Epithelial cell of esophagus (primary cell): ENCODE data around the gene MSANTD3.
A peak's percentile ranks its signal among the peaks of the same experiment; 100 is the strongest.

Experiments used
- DNase-seq: peaks from one replicate; pipeline ENCODE4 v3.0.0; 2010; ENCODE audit warnings: low read depth
- H3K4me3 ChIP-seq: 2 replicates; pipeline ENCODE4 v1.5.1; 2011; ENCODE audit warnings: mild to moderate bottlenecking, low read length, control low read depth
- TF ChIP-seq, protein P1 (sequence below): IDR thresholded peaks from 2 replicates; pipeline ENCODE4 v1.5.1; 2011; ENCODE audit warnings: low read depth, mild to moderate bottlenecking, low read length, control low read depth, inconsistent platforms; ENCODE audit not compliant: insufficient read depth; ENCODE audit errors: missing control alignments

The MSANTD3 gene

DNA sequence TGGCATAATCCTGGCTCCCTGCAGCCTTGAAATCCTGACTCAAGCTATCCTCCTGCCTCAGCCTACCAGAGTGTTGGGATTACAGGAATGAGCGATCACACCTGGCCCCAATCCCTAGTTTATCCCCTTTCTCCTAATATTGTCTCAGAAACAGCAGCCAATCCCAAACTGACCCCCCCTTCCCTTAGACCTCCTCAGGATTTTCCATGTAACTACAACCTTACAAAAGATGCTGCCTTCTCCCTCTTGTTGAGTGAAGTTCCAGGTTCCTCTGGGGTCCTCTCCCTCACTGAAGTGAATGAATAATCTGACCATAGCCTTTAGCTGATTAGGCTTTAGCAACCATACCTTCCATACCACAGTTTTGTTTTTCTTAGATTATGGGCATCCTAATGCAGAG, 25.9 kb upstream of the MSANTD3 start:
- no peak overlapping the region for H3K4me3 ChIP-seq
- no peak for DNase-seq
- TF ChIP-seq, protein P1, sequence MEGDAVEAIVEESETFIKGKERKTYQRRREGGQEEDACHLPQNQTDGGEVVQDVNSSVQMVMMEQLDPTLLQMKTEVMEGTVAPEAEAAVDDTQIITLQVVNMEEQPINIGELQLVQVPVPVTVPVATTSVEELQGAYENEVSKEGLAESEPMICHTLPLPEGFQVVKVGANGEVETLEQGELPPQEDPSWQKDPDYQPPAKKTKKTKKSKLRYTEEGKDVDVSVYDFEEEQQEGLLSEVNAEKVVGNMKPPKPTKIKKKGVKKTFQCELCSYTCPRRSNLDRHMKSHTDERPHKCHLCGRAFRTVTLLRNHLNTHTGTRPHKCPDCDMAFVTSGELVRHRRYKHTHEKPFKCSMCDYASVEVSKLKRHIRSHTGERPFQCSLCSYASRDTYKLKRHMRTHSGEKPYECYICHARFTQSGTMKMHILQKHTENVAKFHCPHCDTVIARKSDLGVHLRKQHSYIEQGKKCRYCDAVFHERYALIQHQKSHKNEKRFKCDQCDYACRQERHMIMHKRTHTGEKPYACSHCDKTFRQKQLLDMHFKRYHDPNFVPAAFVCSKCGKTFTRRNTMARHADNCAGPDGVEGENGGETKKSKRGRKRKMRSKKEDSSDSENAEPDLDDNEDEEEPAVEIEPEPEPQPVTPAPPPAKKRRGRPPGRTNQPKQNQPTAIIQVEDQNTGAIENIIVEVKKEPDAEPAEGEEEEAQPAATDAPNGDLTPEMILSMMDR = no peak

DNA sequence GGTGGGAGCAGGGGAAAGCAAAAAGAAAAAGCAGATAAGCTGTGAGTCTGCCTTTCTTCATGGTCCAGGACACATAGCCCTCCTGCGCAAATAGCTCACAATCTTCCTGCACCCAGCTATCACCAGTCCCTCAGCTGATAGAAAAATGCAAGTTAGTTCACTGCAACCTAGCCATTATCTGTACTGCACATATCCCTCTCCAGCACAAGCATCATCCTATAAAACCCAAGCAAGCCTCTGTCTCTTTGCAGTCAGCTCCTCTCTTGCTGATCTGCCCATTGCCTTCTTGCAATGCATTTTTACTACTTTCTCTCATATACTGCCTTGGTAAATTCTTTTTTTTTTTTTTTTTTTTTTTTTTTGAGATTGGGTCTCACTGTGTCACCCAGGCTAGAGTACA, 20.0 kb upstream of the MSANTD3 start:
- no peak overlapping the region for H3K4me3 ChIP-seq
- TF ChIP-seq, protein P1 = no peak
- DNase-seq = no peak

DNA sequence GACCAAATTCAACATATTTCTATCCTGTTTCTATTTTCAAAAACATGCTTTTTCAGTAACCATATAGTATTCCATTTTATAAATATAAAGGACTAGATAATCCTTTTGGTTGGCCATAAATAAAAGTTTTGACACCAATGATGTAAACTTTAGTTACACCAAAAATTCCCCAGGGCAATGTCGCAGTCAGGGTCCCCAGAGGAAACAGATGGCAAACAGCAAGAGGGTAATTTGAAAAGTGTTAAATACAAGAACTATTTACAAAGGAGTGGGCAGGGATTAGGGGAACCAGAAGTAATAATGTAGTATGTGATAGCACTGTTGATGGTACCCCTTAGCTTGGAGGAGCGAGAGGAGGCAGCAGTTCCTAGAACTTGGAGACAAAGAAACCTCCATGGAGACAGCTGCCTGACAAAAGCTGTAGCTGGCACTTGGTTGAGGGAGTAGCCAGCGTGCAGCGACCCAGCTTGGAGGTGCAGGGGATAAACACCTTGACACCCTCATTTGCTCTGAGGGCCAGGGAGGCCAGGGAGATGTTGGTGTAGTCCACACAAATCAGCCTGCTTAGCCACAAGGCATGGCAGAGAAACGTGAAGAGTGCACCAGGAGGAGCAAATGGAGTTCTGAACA, 18.3 kb upstream of the MSANTD3 start:
- no peak overlapping the region for H3K4me3 ChIP-seq
- TF ChIP-seq, protein P1 = no peak
- no peak for DNase-seq

DNA sequence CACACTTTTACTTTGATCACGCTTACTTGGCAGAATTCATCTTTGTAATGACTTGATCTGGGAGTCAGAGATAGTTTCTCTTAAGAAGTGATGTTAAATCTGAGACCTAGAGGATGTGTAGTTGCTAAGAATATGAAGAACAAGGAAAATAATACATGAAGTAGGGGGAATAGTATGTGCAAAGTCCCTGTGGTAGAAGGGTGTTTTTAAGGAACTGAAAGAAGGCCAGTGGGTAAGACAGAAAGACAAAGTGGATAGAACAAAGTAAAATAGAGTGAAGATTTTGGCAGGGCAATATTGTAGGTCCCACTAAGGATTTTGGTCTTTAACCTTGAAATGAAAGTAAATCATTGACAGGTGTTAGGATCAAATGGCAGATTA, 17.8 kb upstream of the MSANTD3 start:
- no peak overlapping the region for H3K4me3 ChIP-seq
- TF ChIP-seq, protein P1 = no peak
- DNase-seq = no peak

DNA sequence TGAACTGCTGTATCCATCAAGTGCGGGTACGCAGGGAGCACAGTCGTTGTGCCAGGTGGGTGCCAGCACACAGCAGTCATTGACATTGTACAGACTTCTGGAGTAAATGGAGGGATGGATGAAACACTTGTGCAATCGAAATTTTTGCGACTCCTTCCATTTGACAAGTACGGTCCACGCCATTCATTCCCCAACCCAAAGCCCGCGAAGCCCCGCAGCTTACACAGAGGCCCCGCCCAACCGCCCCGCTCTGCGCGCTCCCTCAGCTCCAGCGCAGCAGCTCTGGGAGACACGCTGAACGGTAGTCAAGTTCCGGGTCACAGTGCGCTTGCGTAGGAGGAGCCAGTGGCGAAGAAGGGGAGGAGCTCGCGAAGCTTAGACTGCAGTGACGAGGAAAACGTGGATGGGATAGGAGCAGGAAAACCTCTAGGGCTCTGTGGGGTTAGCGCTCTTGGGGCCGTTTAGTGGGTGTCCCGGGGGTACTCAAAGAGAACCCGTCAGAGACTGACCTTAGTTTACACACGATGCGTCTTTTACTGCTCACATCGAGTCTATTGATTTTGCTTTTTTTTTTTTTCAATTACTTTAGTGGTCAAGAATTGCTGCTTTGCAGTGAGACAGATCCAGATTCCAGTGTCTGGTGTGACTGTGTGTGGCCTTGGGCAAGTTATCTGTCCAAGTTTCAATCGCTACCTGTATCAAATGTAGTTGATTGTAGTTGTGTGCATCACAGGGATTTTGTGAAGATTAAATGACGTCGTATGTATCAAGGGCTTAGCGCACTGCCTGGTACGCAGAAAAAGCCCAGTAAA, 15.3 kb upstream of the MSANTD3 start:
- DNase-seq = peak; percentile 93
- TF ChIP-seq, protein P1 = no peak
- peak overlapping the region; percentile 72 for H3K4me3 ChIP-seq

DNA sequence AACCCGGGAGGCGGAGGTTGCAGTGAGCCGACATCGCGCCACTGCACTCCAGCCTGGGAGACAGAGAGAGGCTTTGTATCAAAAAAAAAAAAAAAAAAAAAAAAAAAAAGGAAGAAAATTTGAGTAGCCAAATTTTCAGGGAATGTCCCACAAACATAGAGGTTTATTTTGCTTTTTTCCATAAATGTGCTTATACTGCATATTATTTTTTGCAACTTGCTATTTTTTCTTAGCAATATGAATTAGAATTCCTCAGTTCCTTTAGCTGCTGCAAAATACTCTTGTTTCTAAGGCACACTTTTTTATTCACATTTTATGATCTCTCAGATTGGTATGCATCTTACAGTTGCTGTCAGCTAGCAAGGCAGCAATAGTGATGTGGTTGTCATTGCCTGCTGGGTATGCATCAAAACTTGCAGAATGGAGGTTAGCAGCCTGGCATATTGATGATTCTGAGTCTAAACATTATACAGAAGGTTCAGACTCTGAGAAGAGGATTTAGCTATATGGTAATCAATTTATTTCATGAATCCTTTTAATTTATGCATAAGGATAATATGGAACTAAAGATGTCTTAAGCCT, 13.0 kb upstream of the MSANTD3 start:
- no peak overlapping the region for H3K4me3 ChIP-seq
- TF ChIP-seq, protein P1 = no peak
- DNase-seq = no peak
